H9 (cell line): ENCODE measurements around the gene ALOX5AP. TPM values are rescaled to one million over a fixed set of nuclear protein-coding genes. Genes with fewer than 3 reads are reported as not detected.

Source experiments
- DNase-seq: peaks from one replicate; pipeline ENCODE4 v3.0.0-alpha.2; 2017
- H2AFZ ChIP-seq: one replicate; pipeline ENCODE4 v1.6.1; 2013; ENCODE audit warnings: mild to moderate bottlenecking, low read length, control low read depth, moderate library complexity
- H2AK5ac ChIP-seq: 2 replicates; pipeline ENCODE4 v1.6.1; 2013; ENCODE audit warnings: low read length, control low read depth, mixed read lengths; ENCODE audit not compliant: insufficient read length
- H2BK120ac ChIP-seq: one replicate; pipeline ENCODE4 v1.6.1; 2013; ENCODE audit warnings: low read depth, mild to moderate bottlenecking, low read length, control low read depth, inconsistent platforms; ENCODE audit not compliant: poor library complexity, severe bottlenecking
- H2BK12ac ChIP-seq: 2 replicates; pipeline ENCODE4 v1.6.1; 2013; ENCODE audit warnings: low read length, control low read depth, mixed read lengths, low read depth; ENCODE audit not compliant: insufficient read length
- H2BK15ac ChIP-seq: 2 replicates; pipeline ENCODE4 v1.6.1; 2013; ENCODE audit warnings: low read depth, low read length, control low read depth
- H2BK20ac ChIP-seq: one replicate; pipeline ENCODE4 v1.6.1; 2013; ENCODE audit warnings: low read depth, mild to moderate bottlenecking, low read length, control low read depth, inconsistent platforms; ENCODE audit not compliant: poor library complexity, severe bottlenecking
- H2BK5ac ChIP-seq: 2 replicates; pipeline ENCODE4 v1.6.1; 2013; ENCODE audit warnings: low read length, control low read depth, mixed read lengths; ENCODE audit not compliant: insufficient read length
- H3K14ac ChIP-seq: 2 replicates; pipeline ENCODE4 v1.6.1; 2013; ENCODE audit warnings: low read length, control low read depth; ENCODE audit not compliant: insufficient read depth
- H3K18ac ChIP-seq: 2 replicates; pipeline ENCODE4 v1.6.1; 2013; ENCODE audit warnings: low read depth, mild to moderate bottlenecking, mixed read lengths, low read length, control low read depth; ENCODE audit not compliant: insufficient read length
- H3K23ac ChIP-seq: 2 replicates; pipeline ENCODE4 v1.6.1; 2013; ENCODE audit warnings: low read length, control low read depth, mixed read lengths, low read depth; ENCODE audit not compliant: insufficient read length
- H3K23me2 ChIP-seq: 2 replicates; pipeline ENCODE4 v1.6.1; 2013; ENCODE audit warnings: low read depth, mild to moderate bottlenecking, mixed read lengths, low read length, control low read depth; ENCODE audit not compliant: insufficient read length, poor library complexity, severe bottlenecking
- H3K27ac ChIP-seq: 2 replicates; pipeline ENCODE4 v1.5.1; 2013; ENCODE audit warnings: low read length, control low read depth, mixed read lengths, low read depth; ENCODE audit not compliant: insufficient read length
- H3K27me3 ChIP-seq: 2 replicates; pipeline ENCODE4 v1.6.1; 2013; ENCODE audit warnings: low read length, control low read depth, inconsistent platforms; ENCODE audit not compliant: insufficient read depth
- H3K4ac ChIP-seq: 2 replicates; pipeline ENCODE4 v1.6.1; 2013; ENCODE audit warnings: low read depth, mild to moderate bottlenecking, control low read depth, inconsistent platforms, low read length, moderate library complexity
- H3K4me1 ChIP-seq: 2 replicates; pipeline ENCODE4 v1.6.1; 2013; ENCODE audit warnings: low read length, control low read depth, inconsistent platforms; ENCODE audit not compliant: insufficient read depth
- H3K4me2 ChIP-seq: 2 replicates; pipeline ENCODE4 v1.6.1; 2013; ENCODE audit warnings: low read length, control low read depth, mixed read lengths; ENCODE audit not compliant: insufficient read length, insufficient read depth
- H3K56ac ChIP-seq: 2 replicates; pipeline ENCODE4 v1.6.1; 2013; ENCODE audit warnings: low read depth, mild to moderate bottlenecking, mixed read lengths, low read length, control low read depth; ENCODE audit not compliant: insufficient read length
- H3K79me1 ChIP-seq: 2 replicates; pipeline ENCODE4 v1.6.1; 2013; ENCODE audit warnings: low read depth, mild to moderate bottlenecking, moderate library complexity, low read length, control low read depth, inconsistent platforms; ENCODE audit not compliant: insufficient read depth, poor library complexity, severe bottlenecking
- H3K79me2 ChIP-seq: 2 replicates; pipeline ENCODE4 v1.6.1; 2013; ENCODE audit warnings: low read length, control low read depth, inconsistent platforms; ENCODE audit not compliant: insufficient read depth
- H3K9ac ChIP-seq: 2 replicates; pipeline ENCODE4 v1.6.1; 2013; ENCODE audit warnings: low read length, control low read depth, mixed read lengths; ENCODE audit not compliant: insufficient read length; ENCODE audit errors: extremely low read depth
- H3K9me3 ChIP-seq: one replicate; pipeline ENCODE4 v1.6.1; 2013; ENCODE audit warnings: low read depth, low read length, inconsistent platforms; ENCODE audit not compliant: control insufficient read depth
- H3T11ph ChIP-seq: one replicate; pipeline ENCODE4 v1.6.1; 2013; ENCODE audit warnings: mild to moderate bottlenecking, low read length, control low read depth, inconsistent platforms
- H4K20me1 ChIP-seq: one replicate; pipeline ENCODE4 v1.6.1; 2013; ENCODE audit not compliant: control insufficient read depth, insufficient read length, insufficient read depth
- H4K5ac ChIP-seq: 2 replicates; pipeline ENCODE4 v1.6.1; 2013; ENCODE audit warnings: low read depth, mild to moderate bottlenecking, mixed read lengths, low read length, control low read depth; ENCODE audit not compliant: insufficient read length
- H4K8ac ChIP-seq: replicated peaks from 2 replicates; pipeline ENCODE4 v1.6.1; 2013; ENCODE audit warnings: low read length, control low read depth, mixed read lengths, low read depth; ENCODE audit not compliant: insufficient read length
- H4K91ac ChIP-seq: 2 replicates; pipeline ENCODE4 v1.6.1; 2013; ENCODE audit warnings: low read depth, mild to moderate bottlenecking, moderate library complexity, mixed read lengths, low read length, control low read depth; ENCODE audit not compliant: insufficient read length
- H3K27ac Mint-ChIP-seq, 3 experiments: 2 replicates in 2 of 3; 3 replicates in 1 of 3; pipeline ENCODE4 v1.8.0; 2020 to 2021; ENCODE audit warnings: mixed read lengths in 3 of 3, mild to moderate bottlenecking in 1 of 3, moderate library complexity in 1 of 3
- H3K27me3 Mint-ChIP-seq: 2 replicates; pipeline ENCODE4 v1.8.0; 2021; ENCODE audit warnings: low read depth, mild to moderate bottlenecking, moderate library complexity, mixed read lengths
- H3K36me3 Mint-ChIP-seq, 3 experiments: 2 replicates in 2 of 3; 3 replicates in 1 of 3; pipeline ENCODE4 v1.8.0; 2020 to 2021; ENCODE audit warnings: low read depth in 3 of 3, mixed read lengths in 3 of 3; ENCODE audit not compliant: insufficient read depth in 1 of 3
- H3K4me1 Mint-ChIP-seq, 2 experiments: 2 replicates each; pipeline ENCODE4 v1.8.0; 2020; ENCODE audit warnings: mixed read lengths in 2 of 2
- H3K4me3 Mint-ChIP-seq, 2 experiments: 2 replicates in 1 of 2; 3 replicates in 1 of 2; pipeline ENCODE4 v1.8.0; 2020 to 2021; ENCODE audit warnings: mild to moderate bottlenecking in 2 of 2, mixed read lengths in 2 of 2, moderate library complexity in 1 of 2
- H3K9me3 Mint-ChIP-seq, 2 experiments: 2 replicates in 1 of 2; 3 replicates in 1 of 2; pipeline ENCODE4 v1.8.0; 2020; ENCODE audit warnings: mild to moderate bottlenecking in 2 of 2, mixed read lengths in 2 of 2, moderate library complexity in 1 of 2
- CTCF ChIP-seq: fragments of 200-600 bp; sonication (generic); conservative IDR thresholded peaks from 3 replicates; pipeline ENCODE4 v1.8.0; 2021; ENCODE audit warnings: antibody characterized with exemption, mild to moderate bottlenecking
- WGBS: extraction: QIAGEN DNeasy Blood & Tissue Kit; methylation state at CpG from one replicate; pipeline ENCODE4 v1.1.7; 2013; ENCODE audit warnings: missing lambda C conversion rate, low lambda C conversion rate, mixed read lengths; ENCODE audit not compliant: insufficient read length; ENCODE audit errors: extremely low coverage; 5-methylcytosine and 5-hydroxymethylcytosine counted together
- total RNA-seq: library from RNA; stranded (reverse); gene quantifications from 2 replicates; pipeline ENCODE4 v1.2.1, GENCODE V29; 2021

ALOX5AP gene
- total RNA-seq, 1 experiment from 2014 or later = not detected

- Histone ChIP-seq H3K14ac (no peak overlapping the region), H3K27ac (no peak overlapping the region), H3K4ac (no peak overlapping the region), H3K79me1 (no peaks in the 10 kb centered on the region), H3K9me3 (no peaks in the 10 kb centered on the region), H2AK5ac (no peak overlapping the region), H4K8ac (no peak overlapping the region), H3T11ph (no peak overlapping the region), H3K23me2 (no peaks in the 10 kb centered on the region), H4K20me1 (no peaks in the 10 kb centered on the region), H2BK15ac (no peak overlapping the region), H3K18ac (no peak overlapping the region), H4K5ac (no peak overlapping the region), H2AFZ (no peak overlapping the region), H2BK20ac (no peak overlapping the region), H2BK12ac (no peak overlapping the region), H3K79me2 (no peaks in the 10 kb centered on the region), H3K9ac (no peak overlapping the region), H2BK5ac (no peak overlapping the region), H3K4me1 (no peaks in the 10 kb centered on the region; the same call in 1 of the 2 replicates), H2BK120ac (no peak overlapping the region), H3K4me2 (no peak overlapping the region), H3K27me3 (no peaks in the 10 kb centered on the region), H3K56ac (no peak overlapping the region), H3K23ac (no peak overlapping the region), H4K91ac (no peak overlapping the region)
- peaks cover 10% of the 10 kb centered on the region for H3K27me3 Mint-ChIP-seq
- H3K9me3 Mint-ChIP-seq = no peaks in the 10 kb centered on the region
- H3K36me3 Mint-ChIP-seq = no peaks in the 10 kb centered on the region
- no peak for DNase-seq
- H3K4me1 Mint-ChIP-seq = peaks cover 17% of the 10 kb centered on the region in 2 experiments
- no CpG with 5 or more reads among the region's 5 CpGs for WGBS
- H3K4me3 Mint-ChIP-seq = no peak overlapping the region; a peak in 1 of 5 replicates
- no peak for TF ChIP-seq CTCF
- H3K27ac Mint-ChIP-seq = no peak overlapping the region
Measured at GRCh38 chr13:30803749-30804148, 68.4 kb downstream of the ALOX5AP start.
